Lower lobe of right lung (tissue), 2 donors: ENCODE data around the gene RBMS1. TPM values are rescaled to one million over a fixed set of nuclear protein-coding genes. Genes with fewer than 3 reads are reported as not detected.
A peak's percentile ranks its signal among the peaks of the same experiment; 100 is the strongest.

Source experiments
- ATAC-seq, 2 donors: fragments of 200-7000 bp; cut with Tn5 transposase; one replicate each; pipeline ENCODE4 v1.9.1; 2020 to 2022; ENCODE audit warnings: mild to moderate bottlenecking in 2 of 2, moderate library complexity in 2 of 2
- DNase-seq: peaks from one replicate; pipeline ENCODE4 v3.0.0-alpha.2; 2020
- H3K27ac ChIP-seq: fragments of 200-600 bp; one replicate; pipeline ENCODE4 v1.8.0; 2022
- H3K27me3 ChIP-seq: fragments of 200-600 bp; one replicate; pipeline ENCODE4 v1.8.0; 2022; ENCODE audit warnings: low read depth
- H3K36me3 ChIP-seq: fragments of 200-600 bp; one replicate; pipeline ENCODE4 v1.8.0; 2022; ENCODE audit warnings: mild to moderate bottlenecking
- H3K4me1 ChIP-seq: fragments of 200-600 bp; one replicate; pipeline ENCODE4 v1.8.0; 2022
- H3K4me3 ChIP-seq: fragments of 200-600 bp; one replicate; pipeline ENCODE4 v1.8.0; 2022; ENCODE audit warnings: mild to moderate bottlenecking
- H3K9me3 ChIP-seq: fragments of 200-600 bp; one replicate; pipeline ENCODE4 v1.8.0; 2022
- intact Hi-C: fragments of 100-400 bp; cut with DNase I; formaldehyde crosslinking; loops from one replicate; pipeline ENCODE4 v1.11.0; 2022
- total RNA-seq: library from RNA; stranded (reverse); fragmentation: NEBNext Ultra II Directional; extraction: Animal tissue kit (Norgen Biotek cat#: 25700); gene quantifications from one replicate; pipeline ENCODE4 v1.2.1, GENCODE V29; 2021
- TF ChIP-seq, protein P1 (sequence below): fragments of 200-600 bp; IDR thresholded peaks from one replicate; pipeline ENCODE4 v1.8.0; 2022; ENCODE audit warnings: antibody characterized with exemption, mild to moderate bottlenecking
- donor health status: DM: no; HTN: yes; CAD: no; lungs with severe emphysema.

Gene RBMS1
- total RNA-seq, 1 donor from 2014 or later, result 95.3 TPM

DNA sequence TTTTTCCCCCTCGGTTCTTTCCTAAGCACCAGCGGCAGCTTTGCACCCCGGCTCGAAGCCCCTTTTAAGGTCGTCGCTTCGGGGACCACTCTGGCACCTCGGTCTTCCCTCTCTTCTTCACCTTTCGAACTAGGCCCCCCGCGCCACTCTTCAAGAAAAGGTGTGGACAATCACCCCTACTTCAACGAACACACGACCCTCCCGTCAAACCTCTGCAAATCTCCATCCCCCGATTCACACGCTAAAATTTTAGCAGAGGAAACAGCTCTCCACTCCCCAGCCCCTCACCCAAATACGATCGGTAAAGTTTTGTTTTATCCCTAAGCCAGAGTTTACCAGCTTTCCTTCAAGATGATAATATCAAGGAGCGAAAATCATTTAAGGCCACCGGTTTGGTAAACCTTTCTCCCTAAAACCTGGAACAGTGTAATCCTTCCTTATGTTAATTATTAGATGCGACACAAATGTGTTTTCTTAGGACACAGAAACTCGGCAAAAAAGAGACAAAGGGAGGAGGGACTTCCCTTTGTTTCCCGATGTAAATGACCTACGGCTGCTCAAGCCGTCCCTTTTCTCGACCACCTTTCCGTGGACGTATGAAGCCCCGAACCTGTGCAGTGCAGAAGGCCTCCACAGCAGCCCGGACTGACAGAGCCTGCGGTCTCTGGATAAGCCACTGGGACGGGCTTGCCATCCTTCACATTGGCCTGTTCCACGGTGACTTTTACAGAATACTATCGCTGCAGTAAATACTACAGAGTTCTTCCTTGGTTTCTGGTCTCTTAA, 85.2 kb downstream of the RBMS1 start:
- ATAC-seq (no peak), DNase-seq (no peak)
- Histone ChIP-seq H3K27me3 (no peaks in the 10 kb centered on the region), H3K4me1 (peaks cover 65% of the 10 kb centered on the region), H3K4me3 (peak overlapping the region; percentile 89), H3K27ac (peak overlapping the region; percentile 98), H3K36me3 (no peaks in the 10 kb centered on the region), H3K9me3 (no peaks in the 10 kb centered on the region)
- intact Hi-C loops, result no loop called here
- TF ChIP-seq, protein P1, sequence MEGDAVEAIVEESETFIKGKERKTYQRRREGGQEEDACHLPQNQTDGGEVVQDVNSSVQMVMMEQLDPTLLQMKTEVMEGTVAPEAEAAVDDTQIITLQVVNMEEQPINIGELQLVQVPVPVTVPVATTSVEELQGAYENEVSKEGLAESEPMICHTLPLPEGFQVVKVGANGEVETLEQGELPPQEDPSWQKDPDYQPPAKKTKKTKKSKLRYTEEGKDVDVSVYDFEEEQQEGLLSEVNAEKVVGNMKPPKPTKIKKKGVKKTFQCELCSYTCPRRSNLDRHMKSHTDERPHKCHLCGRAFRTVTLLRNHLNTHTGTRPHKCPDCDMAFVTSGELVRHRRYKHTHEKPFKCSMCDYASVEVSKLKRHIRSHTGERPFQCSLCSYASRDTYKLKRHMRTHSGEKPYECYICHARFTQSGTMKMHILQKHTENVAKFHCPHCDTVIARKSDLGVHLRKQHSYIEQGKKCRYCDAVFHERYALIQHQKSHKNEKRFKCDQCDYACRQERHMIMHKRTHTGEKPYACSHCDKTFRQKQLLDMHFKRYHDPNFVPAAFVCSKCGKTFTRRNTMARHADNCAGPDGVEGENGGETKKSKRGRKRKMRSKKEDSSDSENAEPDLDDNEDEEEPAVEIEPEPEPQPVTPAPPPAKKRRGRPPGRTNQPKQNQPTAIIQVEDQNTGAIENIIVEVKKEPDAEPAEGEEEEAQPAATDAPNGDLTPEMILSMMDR, result no peak

DNA sequence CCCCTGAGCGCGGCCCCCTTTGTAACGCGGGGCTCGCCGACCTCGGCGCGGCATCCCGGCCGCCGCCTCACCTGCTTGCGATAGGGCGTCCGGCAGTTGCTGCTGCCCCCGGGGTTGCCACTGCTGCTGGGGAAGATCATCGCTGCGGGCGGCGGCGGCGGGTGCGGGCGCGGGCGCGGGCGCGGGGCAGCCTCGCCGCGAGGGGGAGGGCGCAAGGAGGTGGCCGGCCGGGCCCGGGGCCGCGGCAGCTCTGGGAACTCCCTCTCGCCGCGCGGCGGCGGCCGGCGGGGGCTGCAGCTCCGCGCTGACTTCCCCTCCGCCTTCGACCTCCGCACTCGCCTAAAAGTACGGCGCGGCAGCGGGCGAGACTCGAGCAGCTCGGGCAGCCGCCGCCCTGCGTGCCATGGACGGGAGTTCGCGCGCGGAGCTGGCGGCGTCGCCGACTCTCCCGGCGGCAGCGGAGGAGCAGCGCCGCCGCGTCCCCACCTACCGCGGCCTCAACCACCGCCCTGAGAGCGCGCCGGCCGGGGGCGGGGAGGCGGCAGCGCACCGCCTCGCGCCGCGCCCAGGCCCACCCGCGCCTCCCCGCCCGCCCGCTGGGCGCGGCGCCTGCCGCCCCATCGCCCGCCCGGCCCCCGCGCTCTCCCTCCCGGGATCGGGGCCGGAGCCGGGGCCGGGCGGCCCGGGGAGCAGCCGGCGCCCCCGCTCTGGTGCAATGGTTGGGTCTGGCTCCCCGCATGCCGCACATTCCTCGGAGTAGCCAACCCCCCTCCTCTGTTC, 86.0 kb downstream of the RBMS1 start:
- intact Hi-C loops, result no loop called here
- Histone ChIP-seq H3K9me3 (no peaks in the 10 kb centered on the region), H3K4me3 (peak overlapping the region; percentile 89), H3K27me3 (no peaks in the 10 kb centered on the region), H3K27ac (peak overlapping the region; percentile 98), H3K36me3 (no peaks in the 10 kb centered on the region), H3K4me1 (peaks cover 73% of the 10 kb centered on the region)
- TF ChIP-seq, protein P1, result no peak
- ATAC-seq (peak; percentile 88 to 90), DNase-seq (peak; percentile 80)

DNA sequence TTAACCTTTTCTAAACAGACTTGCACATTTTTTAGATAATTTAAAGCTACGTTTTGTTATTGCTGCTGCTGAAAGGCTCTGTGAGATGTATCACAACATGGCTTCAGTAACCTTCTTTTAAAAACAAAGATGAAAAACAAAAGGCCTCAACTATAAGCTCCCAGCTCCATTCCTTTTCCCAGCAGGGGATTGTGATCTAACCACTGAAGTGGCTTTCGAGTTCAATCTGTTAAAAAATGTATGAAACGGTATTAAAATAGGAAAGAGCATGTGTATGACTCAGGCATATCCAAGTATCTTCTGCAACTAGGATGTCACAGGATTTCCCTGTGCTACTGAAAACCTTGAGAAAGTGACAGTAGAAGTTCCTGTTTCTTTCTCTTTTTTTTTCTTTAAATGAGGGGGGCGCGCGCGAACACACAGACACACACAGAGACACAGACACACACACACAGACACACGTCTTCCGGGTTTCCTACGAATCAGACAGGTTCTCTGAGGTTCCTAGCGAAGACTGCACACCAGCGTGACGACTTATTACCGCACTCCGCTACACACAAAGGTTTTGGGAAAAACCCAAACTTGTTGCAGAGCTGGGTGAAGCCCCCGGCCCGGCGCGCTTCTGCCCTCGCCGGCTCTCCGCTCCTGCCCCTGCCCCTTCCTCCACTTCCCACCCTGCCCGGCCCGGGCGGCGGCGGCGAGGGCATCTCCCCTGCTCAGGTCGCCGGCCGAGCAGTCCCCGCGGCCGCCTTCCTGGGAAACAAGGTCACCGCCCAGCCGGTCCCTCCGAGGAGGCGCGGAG, 86.8 kb downstream of the RBMS1 start:
- peaks cover 73% of the 10 kb centered on the region for H3K4me1 ChIP-seq
- H3K27ac ChIP-seq, result peak overlapping the region; percentile 98
- ATAC-seq (peak; percentile 67 to 79), DNase-seq (peak; percentile 76)
- no peaks in the 10 kb centered on the region for H3K9me3 ChIP-seq
- intact Hi-C loops, result no loop called here
- TF ChIP-seq, protein P1, result no peak
- H3K27me3 ChIP-seq, result no peaks in the 10 kb centered on the region
- H3K36me3 ChIP-seq, result no peaks in the 10 kb centered on the region
- H3K4me3 ChIP-seq, result peak overlapping the region; percentile 89

DNA sequence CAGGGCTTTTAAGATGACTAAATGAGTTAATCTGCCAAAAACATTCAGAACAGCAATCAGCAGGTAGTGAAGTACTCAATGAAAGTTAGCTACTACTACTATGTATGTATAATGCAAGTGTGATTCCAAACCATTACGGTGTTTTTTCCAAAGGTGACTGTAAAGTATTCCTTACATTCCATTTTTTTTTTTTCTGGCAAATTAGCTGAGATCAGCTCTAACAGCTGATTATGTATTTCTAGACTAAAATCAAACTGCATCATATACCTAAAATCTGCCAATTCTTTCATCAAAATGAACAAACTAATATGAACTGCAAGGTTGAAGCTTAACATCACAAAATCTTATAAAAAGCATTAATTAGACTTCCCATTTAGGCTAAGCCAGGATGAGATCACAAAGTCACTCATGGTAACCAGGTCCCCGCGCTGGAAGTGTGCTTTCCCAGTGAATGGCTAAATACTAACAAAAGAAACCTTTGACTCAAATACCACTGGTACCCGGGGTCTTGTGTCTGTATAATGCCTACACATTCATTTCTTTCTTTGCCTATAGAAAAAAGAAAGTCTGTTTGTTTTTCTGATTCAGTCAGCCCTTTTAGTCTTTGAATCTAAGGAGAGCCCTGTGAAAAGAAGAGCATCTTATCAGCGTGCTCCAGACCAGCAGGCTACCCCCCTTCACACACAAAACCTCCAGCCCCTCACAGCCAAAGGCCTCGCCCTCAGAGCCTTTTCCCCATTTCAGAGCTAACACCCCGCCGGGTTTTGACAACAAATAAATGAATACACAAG, 88.3 kb downstream of the RBMS1 start:
- H3K9me3 ChIP-seq, result no peaks in the 10 kb centered on the region
- TF ChIP-seq, protein P1, result no peak
- H3K36me3 ChIP-seq, result no peaks in the 10 kb centered on the region
- DNase-seq (no peak), ATAC-seq (no peak)
- peaks cover 74% of the 10 kb centered on the region for H3K4me1 ChIP-seq
- no peaks in the 10 kb centered on the region for H3K27me3 ChIP-seq
- H3K27ac ChIP-seq, result peak overlapping the region; percentile 16
- intact Hi-C loops, result no loop called here
- peak overlapping the region; percentile 89 for H3K4me3 ChIP-seq
